Measurements from ENCODE around the gene SEMA6B. TPM values are rescaled to one million over a fixed set of nuclear protein-coding genes. Genes with fewer than 3 reads are reported as not detected.

SEMA6B gene
- total and polyA plus RNA-seq, 2 of the 8 experiments (the other 6 are each of a cell fraction or from before 2014, with no cell fraction given): 31.3 to 54.4 TPM

- TF ChIP-seq CHD7 (IDR thresholded peaks at IDR 0.05; ENCODE audit: insufficient replicate concordance, low read length) (no peak), TAF7 (optimal IDR thresholded peaks at IDR 0.05; ENCODE audit: borderline replicate concordance, low read depth, low read length) (no peak), E2F6 (IDR thresholded peaks at IDR 0.05) (no peak), CHD1 (IDR thresholded peaks at IDR 0.05; ENCODE audit: low read depth, low read length) (no peak), CTBP2 (IDR thresholded peaks at IDR 0.05; ENCODE audit: borderline replicate concordance, insufficient read depth, insufficient read length, low read length) (no peak), HDAC2 (IDR thresholded peaks at IDR 0.05; ENCODE audit: borderline replicate concordance in 1 of 2, low read depth in 2 of 2, low read length in 2 of 2) (no peak)
These were observed 9.5 kb downstream of the SEMA6B start (continued) for GRCh38 chr19:4550018-4550417.

All from H1 (cell line).